Measurements from ENCODE around the gene ADAMTS4. TPM values are rescaled to one million over a fixed set of nuclear protein-coding genes. Genes with fewer than 3 reads are reported as not detected.

Gene ADAMTS4
- total and polyA plus RNA-seq, 9 of the 15 experiments (the other 6 are each of a cell fraction or from before 2014, with no cell fraction given) = 0.07 to 3.7 (median 0.41) TPM

GRCh38 chr1:161242313-161242712 lies 43.5 kb upstream of the ADAMTS4 start (continued):
- TF ChIP-seq ATF3 (IDR thresholded peaks at IDR 0.05) (peak; percentile 74), ATF3 (CRISPR knock-in tag; conservative IDR thresholded peaks at IDR 0.05) (no peak)

GRCh38 chr1:161241682-161242081 lies 42.8 kb upstream of the ADAMTS4 start:
- intact Hi-C loops (cut with micrococcal nuclease) (no loop called here), in situ Hi-C loops (cut with MboI) (no loop called here)
- DNase-seq (ENCODE audit: extremely low read depth in 1 of 4, low spot score in 3 of 4) (peak in 2 of 4 experiments; percentile 21 to 36), ATAC-seq (peak; percentile 80), FAIRE-seq (peak; percentile 82)
- Histone ChIP-seq H3K9me1 (ENCODE audit: control insufficient read depth, insufficient read depth, low read length) (no peaks in the 10 kb centered on the region), H3K79me2 (ENCODE audit: control insufficient read depth, insufficient read depth, low read length) (no peaks in the 10 kb centered on the region), H3K9me3 (replicated peaks; ENCODE audit: control insufficient read depth, insufficient read depth, low read depth, low read length) (no peaks in the 10 kb centered on the region), H3K9ac (ENCODE audit: insufficient read depth in 1 of 2, low read depth in 2 of 2, low read length in 2 of 2) (no peak overlapping the region), H4K20me1 (replicated peaks; ENCODE audit: control insufficient read depth, insufficient read depth, low read length) (no peaks in the 10 kb centered on the region), H3K4me2 (ENCODE audit: insufficient read depth, low read length) (no peak overlapping the region), H3K27ac (ENCODE audit: extremely low read depth, low read depth, low read length) (no peak overlapping the region), H3K4me1 (replicated peaks in 1 of 2; ENCODE audit: control insufficient read depth in 2 of 2, insufficient read depth in 2 of 2, low read length in 2 of 2) (peaks cover 4 to 15% of the 10 kb centered on the region in 2 experiments; a peak in 4 of 5 replicates), H2AFZ (ENCODE audit: low read depth, low read length) (0 out of 2 replicates have a peak overlapping the region, but pooled peaks have one; percentile 41), H3K4me3 (no peak overlapping the region), H3K27me3 (ENCODE audit: control insufficient read depth in 2 of 2, insufficient read depth in 2 of 2, low read length in 2 of 2) (no peaks in the 10 kb centered on the region), H3K36me3 (ENCODE audit: control insufficient read depth, insufficient read depth, low read length) (no peaks in the 10 kb centered on the region)
- WGBS (ENCODE audit: insufficient coverage, low coverage, missing lambda C conversion rate) = 4% methylated on average over 3 of the region's 3 CpGs
- no TSS peak for BruUV-seq (replicated peaks)
- ChIA-PET CTCF (ENCODE audit: low intra/inter-chr PET ratio) (no interaction called here), POLR2A (no interaction called here)
- TF ChIP-seq THAP7 (CRISPR knock-in tag; IDR thresholded peaks at IDR 0.05) = no peak
- TF ChIP-seq HES1 (IDR thresholded peaks at IDR 0.05; ENCODE audit: low read depth) = no peak
- no peak for TF ChIP-seq NR2F6 (CRISPR knock-in tag; IDR thresholded peaks at IDR 0.05)
- no peak for TF ChIP-seq MCM5 (IDR thresholded peaks at IDR 0.05; ENCODE audit: low read depth)
- peak; percentile 28 for TF ChIP-seq PRDM10 (IDR thresholded peaks at IDR 0.05; ENCODE audit: partially characterized antibody)
- no peak for TF ChIP-seq XRCC4 (IDR thresholded peaks at IDR 0.05; ENCODE audit: extremely low read depth, insufficient read depth, insufficient read length)
- peak; percentile 25; the same call in 1 of the 2 replicates for TF ChIP-seq SPI1 (IDR thresholded peaks at IDR 0.05; ENCODE audit: borderline replicate concordance, low read depth, low read length)
- TF ChIP-seq RBM25 (IDR thresholded peaks at IDR 0.05; ENCODE audit: low read depth, low read length, severe bottlenecking) = no peak
- 0 out of 2 replicates have a peak, but pooled peaks have one; percentile 36 for TF ChIP-seq HMBOX1 (IDR thresholded peaks at IDR 0.05)
- no peak for TF ChIP-seq ZNF121 (CRISPR knock-in tag; conservative IDR thresholded peaks at IDR 0.05)
- no peak for TF ChIP-seq ETV1 (tag; conservative IDR thresholded peaks at IDR 0.05; ENCODE audit: low read depth)
- TF ChIP-seq MCM2 (IDR thresholded peaks at IDR 0.05; ENCODE audit: low read depth) = no peak
- no peak for TF ChIP-seq ZEB2 (IDR thresholded peaks at IDR 0.05)
- no peak for TF ChIP-seq CXXC5 (CRISPR knock-in tag; IDR thresholded peaks at IDR 0.05)
